Thyroid gland (tissue), 4 donors: ENCODE measurements around the gene INCENP.

Experiments
- CTCF ChIP-seq, 6 experiments: fragments of 200-600 bp in 3 of 6; fragments of 450-650 bp in 3 of 6; sonication (generic) in 3 of 6; IDR thresholded peaks; one replicate each; pipeline ENCODE4 v1.5.1; 2016 to 2019; ENCODE audit warnings: antibody characterized with exemption in 6 of 6, mild to moderate bottlenecking in 2 of 6, inconsistent platforms in 1 of 6, moderate library complexity in 1 of 6
- POLR2A ChIP-seq, 2 donors: fragments of 450-650 bp; IDR thresholded peaks; one replicate each; pipeline ENCODE4 v1.6.1; 2017; ENCODE audit warnings: antibody characterized with exemption in 2 of 2, mild to moderate bottlenecking in 2 of 2, moderate library complexity in 1 of 2

GRCh38 chr11:62130283-62131169 is 6.7 kb downstream of the INCENP start:
- no peak for TF ChIP-seq CTCF (IDR thresholded peaks at IDR 0.05)
- TF ChIP-seq POLR2A (IDR thresholded peaks at IDR 0.05): no peak
